ENCODE measurements around the gene RBM4.

- no peak for TF ChIP-seq CTCF (IDR thresholded peaks at IDR 0.05)
- TF ChIP-seq EZH2 (IDR thresholded peaks at IDR 0.05) = no peak
These were observed 50.3 kb downstream of the RBM4 start for GRCh38 chr11:66688561-66689534.

All from neural progenitor cell (in vitro differentiated cells).